ENCODE results near the gene HSPB6. TPM values are rescaled to one million over a fixed set of nuclear protein-coding genes. Genes with fewer than 3 reads are reported as not detected.

HSPB6 gene
- total RNA-seq, 1 experiment from 2014 or later, result 0.37 TPM

- Mint-ChIP-seq H3K4me1 (peaks cover 41 to 43% of the 10 kb centered on the region in 2 experiments), H3K4me3 (peak overlapping the region; percentile 86 to 90), H3K9me3 (no peaks in the 10 kb centered on the region; a peak in 1 of 5 replicates), H3K36me3 (ENCODE audit: insufficient read depth in 1 of 3, low read depth in 3 of 3) (peaks cover 11 to 27% (median 18%) of the 10 kb centered on the region in 3 experiments; a peak in 6 of 7 replicates), H3K27me3 (ENCODE audit: low read depth) (no peaks in the 10 kb centered on the region), H3K27ac (peak overlapping the region; percentile 91 to 99 (median 95))
- peak overlapping the region; percentile 80 for H3K4me2 ChIP-seq (ENCODE audit: insufficient read depth, insufficient read length, low read length)
- peaks cover 6% of the 10 kb centered on the region for H4K20me1 ChIP-seq (ENCODE audit: control insufficient read depth, insufficient read depth, insufficient read length)
- no peak overlapping the region for H2AK5ac ChIP-seq (ENCODE audit: insufficient read length, low read length)
- H2BK5ac ChIP-seq (ENCODE audit: insufficient read length, low read length), result no peak overlapping the region
- H2BK20ac ChIP-seq (ENCODE audit: low read depth, low read length, poor library complexity, severe bottlenecking), result no peak overlapping the region
- H2BK15ac ChIP-seq (ENCODE audit: low read depth, low read length), result no peak overlapping the region
- H3K27me3 ChIP-seq (ENCODE audit: insufficient read depth, low read length), result no peaks in the 10 kb centered on the region
- no peak overlapping the region for H3K23ac ChIP-seq (ENCODE audit: insufficient read length, low read depth, low read length)
- peaks cover 11% of the 10 kb centered on the region; the same call in 1 of the 2 replicates for H3K79me2 ChIP-seq (ENCODE audit: insufficient read depth, low read length)
- H3K9me3 ChIP-seq (ENCODE audit: control insufficient read depth, low read depth, low read length), result no peaks in the 10 kb centered on the region
- no peak overlapping the region for H3K56ac ChIP-seq (ENCODE audit: insufficient read length, low read depth, low read length)
- no peaks in the 10 kb centered on the region for H3K79me1 ChIP-seq (ENCODE audit: insufficient read depth, low read depth, low read length, poor library complexity, severe bottlenecking)
- WGBS (ENCODE audit: extremely low coverage, insufficient read length, low lambda C conversion rate), result no CpG with 5 or more reads among the region's 77 CpGs
- peaks cover 18% of the 10 kb centered on the region for H3K23me2 ChIP-seq (ENCODE audit: insufficient read length, low read depth, low read length, poor library complexity, severe bottlenecking)
- H2BK12ac ChIP-seq (ENCODE audit: insufficient read length, low read depth, low read length), result no peak overlapping the region
- peak overlapping the region; percentile 83 for H3K18ac ChIP-seq (ENCODE audit: insufficient read length, low read depth, low read length)
- DNase-seq, result peak; percentile 95
- no peak overlapping the region for H2BK120ac ChIP-seq (ENCODE audit: low read depth, low read length, poor library complexity, severe bottlenecking)
- H3T11ph ChIP-seq (ENCODE audit: low read length), result no peak overlapping the region
- peak overlapping the region; percentile 52 for H3K9ac ChIP-seq (ENCODE audit: extremely low read depth, insufficient read length, low read length)
- H3K27ac ChIP-seq (ENCODE audit: insufficient read length, low read depth, low read length), result peak overlapping the region; percentile 15
- H4K91ac ChIP-seq (ENCODE audit: insufficient read length, low read depth, low read length), result no peak overlapping the region
- peak overlapping the region; percentile 67; the same call in 1 of the 2 replicates for H3K14ac ChIP-seq (ENCODE audit: insufficient read depth, low read length)
- no peak overlapping the region for H3K4ac ChIP-seq (ENCODE audit: low read depth, low read length)
- no peak overlapping the region for H4K5ac ChIP-seq (ENCODE audit: insufficient read length, low read depth, low read length)
- H3K4me1 ChIP-seq (ENCODE audit: insufficient read depth, low read length), result peaks cover 7% of the 10 kb centered on the region; the same call in 1 of the 2 replicates
- H2AFZ ChIP-seq (ENCODE audit: low read length), result no peak overlapping the region
- no peak overlapping the region for H4K8ac ChIP-seq (replicated peaks; ENCODE audit: insufficient read length, low read depth, low read length)
- peak; percentile 93 for TF ChIP-seq CTCF (conservative IDR thresholded peaks at IDR 0.05)
Observed at GRCh38 chr19:35716801-35717664, 39.8 kb downstream of the HSPB6 start.

Data from H9 (cell line).